GM12878 (cell line): ENCODE results near the gene RPLP1.

Experiments
- CBFB ChIP-seq: IDR thresholded peaks from 2 replicates; pipeline ENCODE4 v1.6.1; 2016; ENCODE audit warnings: antibody characterized with exemption, low read depth
- EP300 ChIP-seq, 2 experiments: fragments of 150-350 bp in 1 of 2; IDR thresholded peaks; 2 replicates each; pipeline ENCODE4 v1.6.1; 2011 to 2012; ENCODE audit warnings: low read depth in 2 of 2, low read length in 2 of 2, borderline replicate concordance in 1 of 2, improper control_type of control experiment in 1 of 2, inconsistent platforms in 1 of 2; ENCODE audit not compliant: control insufficient read depth in 1 of 2
- POLR2A ChIP-seq: IDR thresholded peaks from 2 replicates; pipeline ENCODE4 v1.6.1; 2011; ENCODE audit warnings: low read depth, mild to moderate bottlenecking, low read length
- POLR2AphosphoS5 ChIP-seq: IDR thresholded peaks from 2 replicates; pipeline ENCODE4 v1.6.1; 2011; ENCODE audit warnings: mild to moderate bottlenecking, low read length, inconsistent platforms
- TF ChIP-seq, protein P1 (sequence below): IDR thresholded peaks from 2 replicates; pipeline ENCODE4 v1.6.1; 2012; ENCODE audit warnings: low read depth, low read length, improper control_type of control experiment
- TF ChIP-seq, protein P2 (sequence below), 3 experiments: IDR thresholded peaks in 2 of 3; conservative IDR thresholded peaks in 1 of 3; 2 replicates each; pipeline ENCODE4 v1.5.1; 2011; ENCODE audit warnings: low read depth in 3 of 3, low read length in 3 of 3, mild to moderate bottlenecking in 3 of 3, control low read depth in 2 of 3, moderate library complexity in 2 of 3, inconsistent platforms in 1 of 3, mixed read lengths in 1 of 3; ENCODE audit not compliant: control insufficient read depth in 2 of 3, insufficient read depth in 1 of 3; ENCODE audit errors: extremely low read depth in 1 of 3
- TF ChIP-seq, protein P3 (sequence below): IDR thresholded peaks from 2 replicates; pipeline ENCODE4 v1.6.1; 2011; ENCODE audit warnings: mild to moderate bottlenecking, low read depth, low read length, moderate library complexity; ENCODE audit not compliant: insufficient replicate concordance

DNA sequence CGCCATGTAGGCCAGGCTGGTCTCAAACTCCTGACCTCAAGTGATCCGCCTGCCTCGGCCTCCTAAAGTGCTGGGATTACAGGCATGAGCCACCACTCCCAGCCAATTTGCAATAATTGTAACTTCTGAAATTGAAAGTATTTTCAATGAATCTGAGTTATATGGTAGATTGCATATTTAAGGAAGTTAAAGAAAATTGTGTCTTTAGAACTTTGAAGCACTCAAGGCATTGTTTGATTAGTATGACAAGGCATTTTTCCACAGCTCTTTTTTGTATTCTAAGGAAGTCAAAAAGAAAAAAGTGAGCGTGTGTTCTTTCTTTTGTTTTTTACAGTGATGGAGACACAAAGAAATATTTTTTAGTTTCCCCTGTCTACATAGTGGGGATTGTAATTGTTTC lies 15.7 kb upstream of the RPLP1 start:
- TF ChIP-seq, protein P1, sequence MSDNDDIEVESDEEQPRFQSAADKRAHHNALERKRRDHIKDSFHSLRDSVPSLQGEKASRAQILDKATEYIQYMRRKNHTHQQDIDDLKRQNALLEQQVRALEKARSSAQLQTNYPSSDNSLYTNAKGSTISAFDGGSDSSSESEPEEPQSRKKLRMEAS: no peak
- TF ChIP-seq, protein P2, sequence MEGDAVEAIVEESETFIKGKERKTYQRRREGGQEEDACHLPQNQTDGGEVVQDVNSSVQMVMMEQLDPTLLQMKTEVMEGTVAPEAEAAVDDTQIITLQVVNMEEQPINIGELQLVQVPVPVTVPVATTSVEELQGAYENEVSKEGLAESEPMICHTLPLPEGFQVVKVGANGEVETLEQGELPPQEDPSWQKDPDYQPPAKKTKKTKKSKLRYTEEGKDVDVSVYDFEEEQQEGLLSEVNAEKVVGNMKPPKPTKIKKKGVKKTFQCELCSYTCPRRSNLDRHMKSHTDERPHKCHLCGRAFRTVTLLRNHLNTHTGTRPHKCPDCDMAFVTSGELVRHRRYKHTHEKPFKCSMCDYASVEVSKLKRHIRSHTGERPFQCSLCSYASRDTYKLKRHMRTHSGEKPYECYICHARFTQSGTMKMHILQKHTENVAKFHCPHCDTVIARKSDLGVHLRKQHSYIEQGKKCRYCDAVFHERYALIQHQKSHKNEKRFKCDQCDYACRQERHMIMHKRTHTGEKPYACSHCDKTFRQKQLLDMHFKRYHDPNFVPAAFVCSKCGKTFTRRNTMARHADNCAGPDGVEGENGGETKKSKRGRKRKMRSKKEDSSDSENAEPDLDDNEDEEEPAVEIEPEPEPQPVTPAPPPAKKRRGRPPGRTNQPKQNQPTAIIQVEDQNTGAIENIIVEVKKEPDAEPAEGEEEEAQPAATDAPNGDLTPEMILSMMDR (IDR thresholded peaks at IDR 0.05 in 2 of 3, conservative IDR thresholded peaks at IDR 0.05 in 1 of 3; ENCODE audit: control insufficient read depth in 2 of 3, extremely low read depth in 1 of 3, insufficient read depth in 1 of 3, low read depth in 3 of 3, low read length in 3 of 3): no peak
- TF ChIP-seq POLR2A: no peak
- TF ChIP-seq POLR2AphosphoS5: no peak
- TF ChIP-seq, protein P3, sequence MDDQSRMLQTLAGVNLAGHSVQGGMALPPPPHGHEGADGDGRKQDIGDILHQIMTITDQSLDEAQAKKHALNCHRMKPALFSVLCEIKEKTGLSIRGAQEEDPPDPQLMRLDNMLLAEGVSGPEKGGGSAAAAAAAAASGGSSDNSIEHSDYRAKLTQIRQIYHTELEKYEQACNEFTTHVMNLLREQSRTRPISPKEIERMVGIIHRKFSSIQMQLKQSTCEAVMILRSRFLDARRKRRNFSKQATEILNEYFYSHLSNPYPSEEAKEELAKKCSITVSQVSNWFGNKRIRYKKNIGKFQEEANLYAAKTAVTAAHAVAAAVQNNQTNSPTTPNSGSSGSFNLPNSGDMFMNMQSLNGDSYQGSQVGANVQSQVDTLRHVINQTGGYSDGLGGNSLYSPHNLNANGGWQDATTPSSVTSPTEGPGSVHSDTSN: no peak
- no peak for TF ChIP-seq EP300 (IDR thresholded peaks at IDR 0.05; ENCODE audit: borderline replicate concordance in 1 of 2, control insufficient read depth in 1 of 2, low read depth in 2 of 2, low read length in 2 of 2)
- no peak for TF ChIP-seq CBFB
